GM23338 (cell line): ENCODE measurements around the gene PPP2R5C. TPM values are rescaled to one million over a fixed set of nuclear protein-coding genes. Genes with fewer than 3 reads are reported as not detected.

Source experiments
- ATAC-seq: fragments of 200-7000 bp; cut with Tn5 transposase; 3 replicates; pipeline ENCODE4 v1.9.1; 2020
- DNase-seq: peaks from one replicate; pipeline ENCODE4 v3.0.0-alpha.2; 2015; ENCODE audit warnings: low spot score
- H2AFZ ChIP-seq: fragments of 200-600 bp; sonication (generic); 2 replicates; pipeline ENCODE4 v1.8.0; 2016; ENCODE audit warnings: antibody characterized with exemption, mild to moderate bottlenecking, moderate library complexity
- H3F3A ChIP-seq: fragments of 200-600 bp; sonication (generic); replicated peaks from 2 replicates; pipeline ENCODE4 v1.8.0; 2017; ENCODE audit warnings: antibody characterized with exemption, mixed run types, low read depth
- H3K27ac ChIP-seq: fragments of 200-600 bp; sonication (generic); 2 replicates; pipeline ENCODE4 v1.6.1; 2016; ENCODE audit warnings: low read depth
- H3K27me3 ChIP-seq: fragments of 200-600 bp; sonication (generic); 2 replicates; pipeline ENCODE4 v1.8.0; 2016; ENCODE audit warnings: mild to moderate bottlenecking, mixed run types, moderate library complexity; ENCODE audit not compliant: insufficient read depth
- H3K36me3 ChIP-seq: fragments of 200-600 bp; sonication (generic); 2 replicates; pipeline ENCODE4 v1.8.0; 2016; ENCODE audit warnings: mild to moderate bottlenecking; ENCODE audit not compliant: insufficient read depth
- H3K4me1 ChIP-seq: fragments of 200-600 bp; sonication (generic); 2 replicates; pipeline ENCODE4 v1.8.0; 2016; ENCODE audit warnings: mild to moderate bottlenecking, moderate library complexity; ENCODE audit not compliant: insufficient read depth
- H3K4me2 ChIP-seq: fragments of 200-600 bp; sonication (generic); 2 replicates; pipeline ENCODE4 v1.7.1; 2017; ENCODE audit warnings: mixed run types
- H3K4me3 ChIP-seq: fragments of 200-600 bp; sonication (generic); 2 replicates; pipeline ENCODE4 v1.6.1; 2016; ENCODE audit warnings: mixed run types
- H3K79me2 ChIP-seq: fragments of 200-600 bp; sonication (generic); replicated peaks from 2 replicates; pipeline ENCODE4 v1.8.0; 2017; ENCODE audit warnings: mild to moderate bottlenecking; ENCODE audit not compliant: insufficient read depth
- H3K9me2 ChIP-seq: fragments of 200-600 bp; sonication (generic); 2 replicates; pipeline ENCODE4 v1.8.0; 2017; ENCODE audit not compliant: insufficient read depth
- H4K20me1 ChIP-seq: fragments of 200-600 bp; sonication (generic); replicated peaks from 2 replicates; pipeline ENCODE4 v1.8.0; 2017; ENCODE audit warnings: mild to moderate bottlenecking; ENCODE audit not compliant: insufficient read depth
- H3K27ac Mint-ChIP-seq: 2 replicates; pipeline ENCODE4 v1.8.0; 2020; ENCODE audit warnings: inconsistent platforms, mild to moderate bottlenecking, moderate library complexity, mixed read lengths
- H3K27me3 Mint-ChIP-seq: 3 replicates; pipeline ENCODE4 v1.8.0; 2022; ENCODE audit warnings: low read depth, mild to moderate bottlenecking, moderate library complexity, mixed read lengths, inconsistent platforms; ENCODE audit not compliant: insufficient read depth, poor library complexity
- H3K36me3 Mint-ChIP-seq: 3 replicates; pipeline ENCODE4 v1.8.0; 2021; ENCODE audit warnings: low read depth, mild to moderate bottlenecking, inconsistent platforms, moderate library complexity, mixed read lengths
- H3K4me1 Mint-ChIP-seq: 3 replicates; pipeline ENCODE4 v1.8.0; 2020; ENCODE audit warnings: mild to moderate bottlenecking, inconsistent platforms, mixed read lengths
- H3K4me3 Mint-ChIP-seq: 3 replicates; pipeline ENCODE4 v1.8.0; 2021; ENCODE audit warnings: moderate library complexity, mild to moderate bottlenecking, inconsistent platforms, mixed read lengths
- H3K9me3 Mint-ChIP-seq: 3 replicates; pipeline ENCODE4 v1.8.0; 2020; ENCODE audit warnings: moderate library complexity, mild to moderate bottlenecking, inconsistent platforms, mixed read lengths
- CREB1 ChIP-seq: fragments of 250-450 bp; sonication (Bioruptor Pico); IDR thresholded peaks from 2 replicates; pipeline ENCODE4 v1.5.0; 2020; ENCODE audit warnings: low read depth, mild to moderate bottlenecking, moderate library complexity
- CTCF ChIP-seq, 2 experiments: fragments of 200-600 bp in 1 of 2; sonication (generic) in 1 of 2; conservative IDR thresholded peaks; 2 replicates each; pipeline versions ENCODE4 v1.5.1 to v1.6.1; 2016 to 2017; ENCODE audit warnings: antibody characterized with exemption in 2 of 2, low read depth in 2 of 2, mild to moderate bottlenecking in 2 of 2, moderate library complexity in 1 of 2
- ETS1 ChIP-seq: IDR thresholded peaks from 2 replicates; pipeline ENCODE4 v1.6.1; 2016; ENCODE audit warnings: antibody characterized with exemption
- EZH2 ChIP-seq: fragments of 200-600 bp; sonication (generic); IDR thresholded peaks from one replicate; pipeline ENCODE4 v1.8.0; 2017; ENCODE audit warnings: antibody characterized with exemption, mild to moderate bottlenecking, low read depth; ENCODE audit not compliant: unreplicated experiment
- EZH2phosphoT487 ChIP-seq: fragments of 200-600 bp; sonication (generic); IDR thresholded peaks from one replicate; pipeline ENCODE4 v1.8.1; 2018; ENCODE audit warnings: antibody characterized with exemption; ENCODE audit not compliant: unreplicated experiment
- JUNB ChIP-seq: IDR thresholded peaks from one replicate; pipeline ENCODE4 v1.6.1; 2016; ENCODE audit warnings: antibody characterized with exemption; ENCODE audit not compliant: unreplicated experiment
- NANOG ChIP-seq: IDR thresholded peaks from 2 replicates; pipeline ENCODE4 v1.6.1; 2016; ENCODE audit warnings: antibody characterized with exemption, borderline replicate concordance
- POLR2AphosphoS5 ChIP-seq: IDR thresholded peaks from 2 replicates; pipeline ENCODE4 v1.6.1; 2016; ENCODE audit warnings: antibody characterized with exemption, low read depth
- STAT1 ChIP-seq: IDR thresholded peaks from one replicate; pipeline ENCODE4 v1.6.1; 2016; ENCODE audit warnings: antibody characterized with exemption; ENCODE audit not compliant: unreplicated experiment
- ZNF114 ChIP-seq: fragments of 250-450 bp; sonication (Bioruptor Pico); IDR thresholded peaks from 2 replicates; pipeline ENCODE4 v1.5.0; 2020; ENCODE audit warnings: mild to moderate bottlenecking, moderate library complexity
- ZNF331 ChIP-seq: fragments of 250-450 bp; sonication (Bioruptor Pico); IDR thresholded peaks from 2 replicates; pipeline ENCODE4 v1.5.0; 2020; ENCODE audit warnings: low read depth, mild to moderate bottlenecking, moderate library complexity
- polyA plus RNA-seq: library from polyadenylated mRNA; unstranded; fragments of >200 nt; fragmentation: Nextera tagmentation; extraction: Ambion mirVana; gene quantifications from 2 replicates; pipeline ENCODE4 v1.2.1, GENCODE V29; 2016
- total RNA-seq: library from RNA; depleted of rRNA; stranded (reverse); fragments of >200 nt; shearing (Covaris generic); gene quantifications from 2 replicates; pipeline ENCODE4 v1.2.3, GENCODE V29; 2014
- TF ChIP-seq, protein P1 (sequence below): fragments of 250-450 bp; sonication (Bioruptor Pico); IDR thresholded peaks from 2 replicates; pipeline ENCODE4 v1.5.0; 2020; ENCODE audit warnings: mild to moderate bottlenecking, moderate library complexity
- TF ChIP-seq, protein P2 (sequence below): IDR thresholded peaks from one replicate; pipeline ENCODE4 v1.6.1; 2018; ENCODE audit warnings: antibody characterized with exemption; ENCODE audit not compliant: unreplicated experiment

PPP2R5C gene
- total and polyA plus RNA-seq, 2 experiments from 2014 or later: 75.4 to 79.7 TPM

DNA sequence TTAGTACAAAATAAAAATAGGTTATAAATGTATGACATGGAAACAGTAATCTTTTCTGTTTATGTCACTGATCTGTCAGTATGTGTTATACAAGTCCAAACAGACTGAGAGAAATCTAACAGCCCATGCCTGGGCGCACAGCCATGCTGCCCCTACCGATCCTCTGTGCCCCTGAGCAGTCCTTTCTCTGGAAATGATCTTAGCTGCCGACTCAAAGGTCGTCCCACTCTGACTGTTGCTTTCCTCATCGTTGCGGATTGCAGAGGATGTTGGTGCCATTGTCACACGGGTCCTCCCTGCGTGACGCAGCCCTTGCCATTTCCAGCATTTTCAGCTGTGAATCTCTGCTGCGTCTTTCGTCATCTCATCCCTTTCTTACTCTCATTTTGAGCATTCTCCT, 119.9 kb downstream of the PPP2R5C start:
- no peaks in the 10 kb centered on the region for H3K9me2 ChIP-seq
- DNase-seq (no peak), ATAC-seq (no peak)
- Mint-ChIP-seq H3K9me3 (no peaks in the 10 kb centered on the region), H3K27me3 (peaks cover 2% of the 10 kb centered on the region), H3K4me3 (no peak overlapping the region), H3K27ac (no peak overlapping the region), H3K36me3 (peaks cover 22% of the 10 kb centered on the region), H3K4me1 (no peaks in the 10 kb centered on the region)
- H3K27me3 ChIP-seq: no peaks in the 10 kb centered on the region
- H3F3A ChIP-seq: no peaks in the 10 kb centered on the region
- H3K4me1 ChIP-seq: no peaks in the 10 kb centered on the region
- H3K27ac ChIP-seq: no peak overlapping the region
- no peaks in the 10 kb centered on the region for H3K79me2 ChIP-seq
- H3K36me3 ChIP-seq: no peaks in the 10 kb centered on the region
- H4K20me1 ChIP-seq: peaks cover 13% of the 10 kb centered on the region
- H3K4me2 ChIP-seq: no peak overlapping the region
- TF ChIP-seq JUNB (no peak), STAT1 (no peak), CREB1 (CRISPR knock-in tag) (no peak), EZH2 (no peak), EZH2phosphoT487 (no peak), NANOG (no peak), CTCF (conservative IDR thresholded peaks at IDR 0.05; ENCODE audit: low read depth in 2 of 2) (no peak), ZNF331 (no peak), ETS1 (no peak), POLR2AphosphoS5 (no peak), ZNF114 (CRISPR knock-in tag) (no peak)
- TF ChIP-seq, protein P1, sequence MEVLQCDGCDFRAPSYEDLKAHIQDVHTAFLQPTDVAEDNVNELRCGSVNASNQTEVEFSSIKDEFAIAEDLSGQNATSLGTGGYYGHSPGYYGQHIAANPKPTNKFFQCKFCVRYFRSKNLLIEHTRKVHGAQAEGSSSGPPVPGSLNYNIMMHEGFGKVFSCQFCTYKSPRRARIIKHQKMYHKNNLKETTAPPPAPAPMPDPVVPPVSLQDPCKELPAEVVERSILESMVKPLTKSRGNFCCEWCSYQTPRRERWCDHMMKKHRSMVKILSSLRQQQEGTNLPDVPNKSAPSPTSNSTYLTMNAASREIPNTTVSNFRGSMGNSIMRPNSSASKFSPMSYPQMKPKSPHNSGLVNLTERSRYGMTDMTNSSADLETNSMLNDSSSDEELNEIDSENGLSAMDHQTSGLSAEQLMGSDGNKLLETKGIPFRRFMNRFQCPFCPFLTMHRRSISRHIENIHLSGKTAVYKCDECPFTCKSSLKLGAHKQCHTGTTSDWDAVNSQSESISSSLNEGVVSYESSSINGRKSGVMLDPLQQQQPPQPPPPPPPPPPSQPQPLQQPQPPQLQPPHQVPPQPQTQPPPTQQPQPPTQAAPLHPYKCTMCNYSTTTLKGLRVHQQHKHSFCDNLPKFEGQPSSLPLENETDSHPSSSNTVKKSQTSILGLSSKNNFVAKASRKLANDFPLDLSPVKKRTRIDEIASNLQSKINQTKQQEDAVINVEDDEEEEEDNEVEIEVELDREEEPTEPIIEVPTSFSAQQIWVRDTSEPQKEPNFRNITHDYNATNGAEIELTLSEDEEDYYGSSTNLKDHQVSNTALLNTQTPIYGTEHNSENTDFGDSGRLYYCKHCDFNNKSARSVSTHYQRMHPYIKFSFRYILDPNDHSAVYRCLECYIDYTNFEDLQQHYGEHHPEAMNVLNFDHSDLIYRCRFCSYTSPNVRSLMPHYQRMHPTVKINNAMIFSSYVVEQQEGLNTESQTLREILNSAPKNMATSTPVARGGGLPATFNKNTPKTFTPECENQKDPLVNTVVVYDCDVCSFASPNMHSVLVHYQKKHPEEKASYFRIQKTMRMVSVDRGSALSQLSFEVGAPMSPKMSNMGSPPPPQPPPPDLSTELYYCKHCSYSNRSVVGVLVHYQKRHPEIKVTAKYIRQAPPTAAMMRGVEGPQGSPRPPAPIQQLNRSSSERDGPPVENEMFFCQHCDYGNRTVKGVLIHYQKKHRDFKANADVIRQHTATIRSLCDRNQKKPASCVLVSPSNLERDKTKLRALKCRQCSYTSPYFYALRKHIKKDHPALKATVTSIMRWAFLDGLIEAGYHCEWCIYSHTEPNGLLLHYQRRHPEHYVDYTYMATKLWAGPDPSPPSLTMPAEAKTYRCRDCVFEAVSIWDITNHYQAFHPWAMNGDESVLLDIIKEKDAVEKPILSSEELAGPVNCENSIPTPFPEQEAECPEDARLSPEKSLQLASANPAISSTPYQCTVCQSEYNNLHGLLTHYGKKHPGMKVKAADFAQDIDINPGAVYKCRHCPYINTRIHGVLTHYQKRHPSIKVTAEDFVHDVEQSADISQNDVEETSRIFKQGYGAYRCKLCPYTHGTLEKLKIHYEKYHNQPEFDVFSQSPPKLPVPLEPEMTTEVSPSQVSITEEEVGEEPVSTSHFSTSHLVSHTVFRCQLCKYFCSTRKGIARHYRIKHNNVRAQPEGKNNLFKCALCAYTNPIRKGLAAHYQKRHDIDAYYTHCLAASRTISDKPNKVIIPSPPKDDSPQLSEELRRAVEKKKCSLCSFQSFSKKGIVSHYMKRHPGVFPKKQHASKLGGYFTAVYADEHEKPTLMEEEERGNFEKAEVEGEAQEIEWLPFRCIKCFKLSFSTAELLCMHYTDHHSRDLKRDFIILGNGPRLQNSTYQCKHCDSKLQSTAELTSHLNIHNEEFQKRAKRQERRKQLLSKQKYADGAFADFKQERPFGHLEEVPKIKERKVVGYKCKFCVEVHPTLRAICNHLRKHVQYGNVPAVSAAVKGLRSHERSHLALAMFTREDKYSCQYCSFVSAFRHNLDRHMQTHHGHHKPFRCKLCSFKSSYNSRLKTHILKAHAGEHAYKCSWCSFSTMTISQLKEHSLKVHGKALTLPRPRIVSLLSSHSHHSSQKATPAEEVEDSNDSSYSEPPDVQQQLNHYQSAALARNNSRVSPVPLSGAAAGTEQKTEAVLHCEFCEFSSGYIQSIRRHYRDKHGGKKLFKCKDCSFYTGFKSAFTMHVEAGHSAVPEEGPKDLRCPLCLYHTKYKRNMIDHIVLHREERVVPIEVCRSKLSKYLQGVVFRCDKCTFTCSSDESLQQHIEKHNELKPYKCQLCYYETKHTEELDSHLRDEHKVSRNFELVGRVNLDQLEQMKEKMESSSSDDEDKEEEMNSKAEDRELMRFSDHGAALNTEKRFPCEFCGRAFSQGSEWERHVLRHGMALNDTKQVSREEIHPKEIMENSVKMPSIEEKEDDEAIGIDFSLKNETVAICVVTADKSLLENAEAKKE (CRISPR knock-in tag): no peak
- TF ChIP-seq, protein P2, sequence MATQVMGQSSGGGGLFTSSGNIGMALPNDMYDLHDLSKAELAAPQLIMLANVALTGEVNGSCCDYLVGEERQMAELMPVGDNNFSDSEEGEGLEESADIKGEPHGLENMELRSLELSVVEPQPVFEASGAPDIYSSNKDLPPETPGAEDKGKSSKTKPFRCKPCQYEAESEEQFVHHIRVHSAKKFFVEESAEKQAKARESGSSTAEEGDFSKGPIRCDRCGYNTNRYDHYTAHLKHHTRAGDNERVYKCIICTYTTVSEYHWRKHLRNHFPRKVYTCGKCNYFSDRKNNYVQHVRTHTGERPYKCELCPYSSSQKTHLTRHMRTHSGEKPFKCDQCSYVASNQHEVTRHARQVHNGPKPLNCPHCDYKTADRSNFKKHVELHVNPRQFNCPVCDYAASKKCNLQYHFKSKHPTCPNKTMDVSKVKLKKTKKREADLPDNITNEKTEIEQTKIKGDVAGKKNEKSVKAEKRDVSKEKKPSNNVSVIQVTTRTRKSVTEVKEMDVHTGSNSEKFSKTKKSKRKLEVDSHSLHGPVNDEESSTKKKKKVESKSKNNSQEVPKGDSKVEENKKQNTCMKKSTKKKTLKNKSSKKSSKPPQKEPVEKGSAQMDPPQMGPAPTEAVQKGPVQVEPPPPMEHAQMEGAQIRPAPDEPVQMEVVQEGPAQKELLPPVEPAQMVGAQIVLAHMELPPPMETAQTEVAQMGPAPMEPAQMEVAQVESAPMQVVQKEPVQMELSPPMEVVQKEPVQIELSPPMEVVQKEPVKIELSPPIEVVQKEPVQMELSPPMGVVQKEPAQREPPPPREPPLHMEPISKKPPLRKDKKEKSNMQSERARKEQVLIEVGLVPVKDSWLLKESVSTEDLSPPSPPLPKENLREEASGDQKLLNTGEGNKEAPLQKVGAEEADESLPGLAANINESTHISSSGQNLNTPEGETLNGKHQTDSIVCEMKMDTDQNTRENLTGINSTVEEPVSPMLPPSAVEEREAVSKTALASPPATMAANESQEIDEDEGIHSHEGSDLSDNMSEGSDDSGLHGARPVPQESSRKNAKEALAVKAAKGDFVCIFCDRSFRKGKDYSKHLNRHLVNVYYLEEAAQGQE: no peak
- no peak overlapping the region for H3K4me3 ChIP-seq
- H2AFZ ChIP-seq: no peak overlapping the region
